ENCODE results near the gene ZNF784.

DNA sequence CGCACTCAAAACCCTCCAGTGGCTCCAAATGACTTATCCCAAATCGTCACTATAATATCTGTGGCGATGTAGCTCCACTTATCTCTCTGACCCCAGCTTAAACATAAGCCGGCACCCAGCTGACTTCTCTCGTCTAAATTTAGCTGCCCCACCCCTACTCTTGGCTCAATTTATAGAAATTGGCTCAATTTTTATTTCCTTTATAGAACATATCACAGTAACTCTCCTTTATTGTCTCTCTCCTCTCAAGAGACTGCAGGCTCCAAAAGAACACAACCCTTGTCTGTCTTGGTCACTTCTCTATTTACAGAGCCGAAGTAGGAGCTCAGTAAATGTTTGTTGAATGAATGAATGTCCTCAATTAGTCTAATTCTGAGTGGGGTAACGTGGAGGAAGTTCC lies 805 bp downstream of the ZNF784 start:
- TF ChIP-seq, protein P1, sequence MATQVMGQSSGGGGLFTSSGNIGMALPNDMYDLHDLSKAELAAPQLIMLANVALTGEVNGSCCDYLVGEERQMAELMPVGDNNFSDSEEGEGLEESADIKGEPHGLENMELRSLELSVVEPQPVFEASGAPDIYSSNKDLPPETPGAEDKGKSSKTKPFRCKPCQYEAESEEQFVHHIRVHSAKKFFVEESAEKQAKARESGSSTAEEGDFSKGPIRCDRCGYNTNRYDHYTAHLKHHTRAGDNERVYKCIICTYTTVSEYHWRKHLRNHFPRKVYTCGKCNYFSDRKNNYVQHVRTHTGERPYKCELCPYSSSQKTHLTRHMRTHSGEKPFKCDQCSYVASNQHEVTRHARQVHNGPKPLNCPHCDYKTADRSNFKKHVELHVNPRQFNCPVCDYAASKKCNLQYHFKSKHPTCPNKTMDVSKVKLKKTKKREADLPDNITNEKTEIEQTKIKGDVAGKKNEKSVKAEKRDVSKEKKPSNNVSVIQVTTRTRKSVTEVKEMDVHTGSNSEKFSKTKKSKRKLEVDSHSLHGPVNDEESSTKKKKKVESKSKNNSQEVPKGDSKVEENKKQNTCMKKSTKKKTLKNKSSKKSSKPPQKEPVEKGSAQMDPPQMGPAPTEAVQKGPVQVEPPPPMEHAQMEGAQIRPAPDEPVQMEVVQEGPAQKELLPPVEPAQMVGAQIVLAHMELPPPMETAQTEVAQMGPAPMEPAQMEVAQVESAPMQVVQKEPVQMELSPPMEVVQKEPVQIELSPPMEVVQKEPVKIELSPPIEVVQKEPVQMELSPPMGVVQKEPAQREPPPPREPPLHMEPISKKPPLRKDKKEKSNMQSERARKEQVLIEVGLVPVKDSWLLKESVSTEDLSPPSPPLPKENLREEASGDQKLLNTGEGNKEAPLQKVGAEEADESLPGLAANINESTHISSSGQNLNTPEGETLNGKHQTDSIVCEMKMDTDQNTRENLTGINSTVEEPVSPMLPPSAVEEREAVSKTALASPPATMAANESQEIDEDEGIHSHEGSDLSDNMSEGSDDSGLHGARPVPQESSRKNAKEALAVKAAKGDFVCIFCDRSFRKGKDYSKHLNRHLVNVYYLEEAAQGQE (tag by site-specific recombination; IDR thresholded peaks at IDR 0.05): no peak
- TF ChIP-seq, protein P2, sequence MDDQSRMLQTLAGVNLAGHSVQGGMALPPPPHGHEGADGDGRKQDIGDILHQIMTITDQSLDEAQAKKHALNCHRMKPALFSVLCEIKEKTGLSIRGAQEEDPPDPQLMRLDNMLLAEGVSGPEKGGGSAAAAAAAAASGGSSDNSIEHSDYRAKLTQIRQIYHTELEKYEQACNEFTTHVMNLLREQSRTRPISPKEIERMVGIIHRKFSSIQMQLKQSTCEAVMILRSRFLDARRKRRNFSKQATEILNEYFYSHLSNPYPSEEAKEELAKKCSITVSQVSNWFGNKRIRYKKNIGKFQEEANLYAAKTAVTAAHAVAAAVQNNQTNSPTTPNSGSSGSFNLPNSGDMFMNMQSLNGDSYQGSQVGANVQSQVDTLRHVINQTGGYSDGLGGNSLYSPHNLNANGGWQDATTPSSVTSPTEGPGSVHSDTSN (CRISPR knock-in tag; IDR thresholded peaks at IDR 0.05): no peak
- TF ChIP-seq ZBTB1 (tag by site-specific recombination; IDR thresholded peaks at IDR 0.05): no peak
- TF ChIP-seq, protein P3, sequence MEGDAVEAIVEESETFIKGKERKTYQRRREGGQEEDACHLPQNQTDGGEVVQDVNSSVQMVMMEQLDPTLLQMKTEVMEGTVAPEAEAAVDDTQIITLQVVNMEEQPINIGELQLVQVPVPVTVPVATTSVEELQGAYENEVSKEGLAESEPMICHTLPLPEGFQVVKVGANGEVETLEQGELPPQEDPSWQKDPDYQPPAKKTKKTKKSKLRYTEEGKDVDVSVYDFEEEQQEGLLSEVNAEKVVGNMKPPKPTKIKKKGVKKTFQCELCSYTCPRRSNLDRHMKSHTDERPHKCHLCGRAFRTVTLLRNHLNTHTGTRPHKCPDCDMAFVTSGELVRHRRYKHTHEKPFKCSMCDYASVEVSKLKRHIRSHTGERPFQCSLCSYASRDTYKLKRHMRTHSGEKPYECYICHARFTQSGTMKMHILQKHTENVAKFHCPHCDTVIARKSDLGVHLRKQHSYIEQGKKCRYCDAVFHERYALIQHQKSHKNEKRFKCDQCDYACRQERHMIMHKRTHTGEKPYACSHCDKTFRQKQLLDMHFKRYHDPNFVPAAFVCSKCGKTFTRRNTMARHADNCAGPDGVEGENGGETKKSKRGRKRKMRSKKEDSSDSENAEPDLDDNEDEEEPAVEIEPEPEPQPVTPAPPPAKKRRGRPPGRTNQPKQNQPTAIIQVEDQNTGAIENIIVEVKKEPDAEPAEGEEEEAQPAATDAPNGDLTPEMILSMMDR (tag by site-specific recombination; IDR thresholded peaks at IDR 0.05): no peak
- no peak for TF ChIP-seq ZBTB20 (tag by site-specific recombination; IDR thresholded peaks at IDR 0.05)
- TF ChIP-seq ZNF311 (tag by site-specific recombination; IDR thresholded peaks at IDR 0.05; ENCODE audit: borderline replicate concordance): no peak
